WTC11 (cell line): ENCODE data around the gene TTC38. TPM values are rescaled to one million over a fixed set of nuclear protein-coding genes. Genes with fewer than 3 reads are reported as not detected.
"Not testable (repeated sequence)": the region's sequence is repeated elsewhere in the genome, so short reads cannot be mapped to it uniquely, and the experiment has no call there.

Source experiments
- ATAC-seq: fragments of 200-7000 bp; cut with Tn5 transposase; 2 replicates; pipeline ENCODE4 v1.10.0; 2021; ENCODE audit warnings: mild to moderate bottlenecking, moderate library complexity
- CTCF ChIA-PET: fragments of 300-600 bp; sonication (Branson Sonifier 250); formaldehyde crosslinking; loops from one replicate; lab custom pipeline; 2021; ENCODE audit warnings: antibody characterized with exemption; lab: Charles Lee
- POLR2A ChIA-PET: fragments of 350-600 bp; sonication (Branson Sonifier 250); formaldehyde crosslinking; loops from one replicate; lab custom pipeline; 2021; ENCODE audit warnings: antibody characterized with exemption; lab: Charles Lee
- DNase-seq: peaks from one replicate; pipeline ENCODE4 v3.0.0; 2021; ENCODE audit warnings: low spot score
- H3K27ac Mint-ChIP-seq: 2 replicates; pipeline ENCODE4 v1.8.0; 2021; ENCODE audit warnings: mixed read lengths
- H3K27me3 Mint-ChIP-seq: 2 replicates; pipeline ENCODE4 v1.8.0; 2021; ENCODE audit warnings: low read depth, mild to moderate bottlenecking, moderate library complexity, mixed read lengths
- H3K36me3 Mint-ChIP-seq: 2 replicates; pipeline ENCODE4 v1.8.0; 2021; ENCODE audit warnings: mixed read lengths
- H3K4me1 Mint-ChIP-seq: 2 replicates; pipeline ENCODE4 v1.8.0; 2022; ENCODE audit warnings: mixed read lengths
- H3K4me3 Mint-ChIP-seq: 2 replicates; pipeline ENCODE4 v1.8.0; 2021; ENCODE audit warnings: mild to moderate bottlenecking, moderate library complexity, mixed read lengths
- H3K9me3 Mint-ChIP-seq: 2 replicates; pipeline ENCODE4 v1.8.0; 2021; ENCODE audit warnings: mixed read lengths
- AR ChIP-seq: fragments of 250-450 bp; sonication (Bioruptor Pico); IDR thresholded peaks from 2 replicates; pipeline ENCODE4 v1.9.0; 2021; ENCODE audit warnings: mild to moderate bottlenecking
- ATF3 ChIP-seq: sonication (generic); formaldehyde crosslinking; conservative IDR thresholded peaks from 2 replicates; pipeline ENCODE4 v1.8.1; 2022; ENCODE audit warnings: mild to moderate bottlenecking, missing genetic modification reagents
- CBFB ChIP-seq: sonication (generic); formaldehyde crosslinking; IDR thresholded peaks from 2 replicates; pipeline ENCODE4 v1.8.1; 2022; ENCODE audit warnings: mild to moderate bottlenecking, low read depth, missing genetic modification reagents
- CDX4 ChIP-seq: fragments of 250-450 bp; sonication (Bioruptor Pico); IDR thresholded peaks from 2 replicates; pipeline ENCODE4 v1.9.0; 2021; ENCODE audit warnings: moderate library complexity, mild to moderate bottlenecking, inconsistent platforms, borderline replicate concordance
- CREB1 ChIP-seq: sonication (generic); formaldehyde crosslinking; IDR thresholded peaks from 2 replicates; pipeline ENCODE4 v1.8.0; 2023; ENCODE audit warnings: mild to moderate bottlenecking, missing genetic modification reagents
- ELF4 ChIP-seq: sonication (generic); formaldehyde crosslinking; IDR thresholded peaks from 2 replicates; pipeline ENCODE4 v1.8.1; 2022; ENCODE audit warnings: low read depth, mild to moderate bottlenecking, moderate library complexity, missing genetic modification reagents
- ETV6 ChIP-seq: sonication (generic); formaldehyde crosslinking; IDR thresholded peaks from 2 replicates; pipeline ENCODE4 v1.8.1; 2022; ENCODE audit warnings: mild to moderate bottlenecking, missing genetic modification reagents
- FOXK1 ChIP-seq: sonication (generic); formaldehyde crosslinking; IDR thresholded peaks from 2 replicates; pipeline ENCODE4 v1.8.0; 2022; ENCODE audit warnings: mild to moderate bottlenecking, moderate library complexity, missing genetic modification reagents
- NR1H2 ChIP-seq: sonication (generic); formaldehyde crosslinking; IDR thresholded peaks from 2 replicates; pipeline ENCODE4 v1.9.0; 2021; ENCODE audit warnings: mild to moderate bottlenecking, moderate library complexity, missing genetic modification reagents
- SMAD3 ChIP-seq: sonication (generic); formaldehyde crosslinking; IDR thresholded peaks from 2 replicates; pipeline ENCODE4 v1.8.0; 2022; ENCODE audit warnings: missing genetic modification reagents, mild to moderate bottlenecking, borderline replicate concordance
- TEAD4 ChIP-seq: sonication (generic); formaldehyde crosslinking; IDR thresholded peaks from 2 replicates; pipeline ENCODE4 v1.8.0; 2022; ENCODE audit warnings: mild to moderate bottlenecking, missing genetic modification reagents
- ZBTB21 ChIP-seq: sonication (generic); formaldehyde crosslinking; IDR thresholded peaks from 2 replicates; pipeline ENCODE4 v1.8.1; 2023; ENCODE audit warnings: mild to moderate bottlenecking, missing genetic modification reagents, borderline replicate concordance
- ZNF121 ChIP-seq: sonication (generic); formaldehyde crosslinking; IDR thresholded peaks from 2 replicates; pipeline ENCODE4 v1.8.0; 2023; ENCODE audit warnings: missing genetic modification reagents
- ZNF317 ChIP-seq: sonication (generic); formaldehyde crosslinking; IDR thresholded peaks from 2 replicates; pipeline ENCODE4 v1.8.1; 2023; ENCODE audit warnings: low read depth, mild to moderate bottlenecking, moderate library complexity, missing genetic modification reagents, borderline replicate concordance
- ZNF416 ChIP-seq: fragments of 250-450 bp; sonication (Bioruptor Pico); IDR thresholded peaks from 2 replicates; pipeline ENCODE4 v1.9.0; 2021; ENCODE audit warnings: mild to moderate bottlenecking, inconsistent platforms
- ZNF425 ChIP-seq: fragments of 250-450 bp; sonication (Bioruptor Pico); conservative IDR thresholded peaks from 2 replicates; pipeline ENCODE4 v1.9.0; 2021; ENCODE audit warnings: mild to moderate bottlenecking
- total RNA-seq: library from RNA; stranded (reverse); gene quantifications from 3 replicates; pipeline ENCODE4 v1.2.3, GENCODE V29; 2021
- TF ChIP-seq, protein P1 (sequence below): sonication (generic); formaldehyde crosslinking; IDR thresholded peaks from 2 replicates; pipeline ENCODE4 v1.8.1; 2022; ENCODE audit warnings: low read depth, missing genetic modification reagents, borderline replicate concordance
- TF ChIP-seq, protein P2 (sequence below): sonication (generic); formaldehyde crosslinking; conservative IDR thresholded peaks from 2 replicates; pipeline ENCODE4 v1.8.1; 2023; ENCODE audit warnings: mild to moderate bottlenecking, low read depth, missing genetic modification reagents, moderate library complexity
- TF ChIP-seq, protein P3 (sequence below): sonication (generic); formaldehyde crosslinking; IDR thresholded peaks from 2 replicates; pipeline ENCODE4 v1.8.1; 2023; ENCODE audit warnings: mild to moderate bottlenecking, missing genetic modification reagents, borderline replicate concordance

TTC38 gene
- total RNA-seq, 1 experiment from 2014 or later: 20.7 TPM

GRCh38 chr22:46312056-46312455, 44.2 kb downstream of the TTC38 start (continued):
- no peak for TF ChIP-seq CREB1

DNA sequence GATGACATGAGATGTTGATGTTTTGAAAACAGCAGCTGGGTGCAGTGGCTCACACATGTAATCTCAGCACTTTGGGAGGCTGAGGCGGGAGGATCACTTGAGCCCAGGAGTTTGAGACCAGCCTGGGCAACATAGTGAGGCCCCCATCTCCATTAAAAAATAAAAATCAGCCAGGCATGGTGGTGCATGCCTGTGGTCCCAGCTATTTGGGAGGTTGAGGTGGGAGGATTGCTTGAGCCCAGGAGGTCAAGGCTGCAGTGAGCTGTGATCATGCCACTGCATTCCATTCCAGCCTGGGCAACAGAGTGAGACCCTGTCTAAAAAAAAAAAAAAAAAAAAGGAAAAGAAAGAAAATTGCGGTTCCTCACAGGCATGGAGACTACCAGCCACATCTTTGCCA, 45.0 kb downstream of the TTC38 start:
- ChIA-PET POLR2A (interaction anchor here (0.7 kb wide), 1 partner anchor 1427 kb away, joined by 6 read pairs; no protein-coding TSS in a partner anchor), CTCF (interaction anchor here (0.7 to 3.2 kb wide), 7 partner anchors 13 to 347 kb away, joined by 3 to 10 read pairs (median 4); partner anchors contain the start of gene GTSE1)
- 0 out of 2 replicates have a peak, but pooled peaks have one; percentile 19 for TF ChIP-seq ZNF121
- not testable (repeated sequence) for H3K9me3 Mint-ChIP-seq, H3K4me3 Mint-ChIP-seq, H3K4me1 Mint-ChIP-seq, DNase-seq, H3K27me3 Mint-ChIP-seq, H3K27ac Mint-ChIP-seq, ATAC-seq
- peaks cover 44% of the 10 kb centered on the region for H3K36me3 Mint-ChIP-seq

DNA sequence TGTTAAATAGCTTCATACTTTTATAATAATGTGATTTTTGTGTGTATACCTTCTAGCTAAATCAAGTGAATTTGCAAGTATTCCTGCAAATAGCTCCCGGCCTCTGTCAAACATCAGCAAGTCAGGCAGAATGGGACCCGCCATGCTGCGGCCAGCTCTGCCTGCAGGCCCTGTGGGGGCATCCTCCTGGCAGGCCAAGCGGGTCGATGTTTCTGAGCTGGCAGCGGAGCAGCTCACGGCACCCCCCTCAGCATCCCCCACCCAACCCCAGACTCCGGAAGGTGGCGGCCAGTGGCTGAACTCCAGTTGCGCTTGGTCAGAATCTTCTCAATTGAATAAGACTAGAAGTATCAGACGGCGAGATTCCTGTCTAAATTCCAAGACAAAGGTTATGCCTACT, 48.2 kb downstream of the TTC38 start:
- TF ChIP-seq, protein P1, sequence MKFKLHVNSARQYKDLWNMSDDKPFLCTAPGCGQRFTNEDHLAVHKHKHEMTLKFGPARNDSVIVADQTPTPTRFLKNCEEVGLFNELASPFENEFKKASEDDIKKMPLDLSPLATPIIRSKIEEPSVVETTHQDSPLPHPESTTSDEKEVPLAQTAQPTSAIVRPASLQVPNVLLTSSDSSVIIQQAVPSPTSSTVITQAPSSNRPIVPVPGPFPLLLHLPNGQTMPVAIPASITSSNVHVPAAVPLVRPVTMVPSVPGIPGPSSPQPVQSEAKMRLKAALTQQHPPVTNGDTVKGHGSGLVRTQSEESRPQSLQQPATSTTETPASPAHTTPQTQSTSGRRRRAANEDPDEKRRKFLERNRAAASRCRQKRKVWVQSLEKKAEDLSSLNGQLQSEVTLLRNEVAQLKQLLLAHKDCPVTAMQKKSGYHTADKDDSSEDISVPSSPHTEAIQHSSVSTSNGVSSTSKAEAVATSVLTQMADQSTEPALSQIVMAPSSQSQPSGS (CRISPR knock-in tag): no peak
- TF ChIP-seq ELF4: no peak
- TF ChIP-seq, protein P2, sequence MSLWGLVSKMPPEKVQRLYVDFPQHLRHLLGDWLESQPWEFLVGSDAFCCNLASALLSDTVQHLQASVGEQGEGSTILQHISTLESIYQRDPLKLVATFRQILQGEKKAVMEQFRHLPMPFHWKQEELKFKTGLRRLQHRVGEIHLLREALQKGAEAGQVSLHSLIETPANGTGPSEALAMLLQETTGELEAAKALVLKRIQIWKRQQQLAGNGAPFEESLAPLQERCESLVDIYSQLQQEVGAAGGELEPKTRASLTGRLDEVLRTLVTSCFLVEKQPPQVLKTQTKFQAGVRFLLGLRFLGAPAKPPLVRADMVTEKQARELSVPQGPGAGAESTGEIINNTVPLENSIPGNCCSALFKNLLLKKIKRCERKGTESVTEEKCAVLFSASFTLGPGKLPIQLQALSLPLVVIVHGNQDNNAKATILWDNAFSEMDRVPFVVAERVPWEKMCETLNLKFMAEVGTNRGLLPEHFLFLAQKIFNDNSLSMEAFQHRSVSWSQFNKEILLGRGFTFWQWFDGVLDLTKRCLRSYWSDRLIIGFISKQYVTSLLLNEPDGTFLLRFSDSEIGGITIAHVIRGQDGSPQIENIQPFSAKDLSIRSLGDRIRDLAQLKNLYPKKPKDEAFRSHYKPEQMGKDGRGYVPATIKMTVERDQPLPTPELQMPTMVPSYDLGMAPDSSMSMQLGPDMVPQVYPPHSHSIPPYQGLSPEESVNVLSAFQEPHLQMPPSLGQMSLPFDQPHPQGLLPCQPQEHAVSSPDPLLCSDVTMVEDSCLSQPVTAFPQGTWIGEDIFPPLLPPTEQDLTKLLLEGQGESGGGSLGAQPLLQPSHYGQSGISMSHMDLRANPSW (CRISPR knock-in tag): no peak
- no peak for TF ChIP-seq ZNF425 (CRISPR knock-in tag)
- TF ChIP-seq SMAD3 (CRISPR knock-in tag): no peak
- no peak for TF ChIP-seq ZNF416 (CRISPR knock-in tag)
- no peak for TF ChIP-seq CDX4
- TF ChIP-seq ZBTB21 (CRISPR knock-in tag): no peak
- no peak for TF ChIP-seq CBFB (CRISPR knock-in tag)
- TF ChIP-seq, protein P3, sequence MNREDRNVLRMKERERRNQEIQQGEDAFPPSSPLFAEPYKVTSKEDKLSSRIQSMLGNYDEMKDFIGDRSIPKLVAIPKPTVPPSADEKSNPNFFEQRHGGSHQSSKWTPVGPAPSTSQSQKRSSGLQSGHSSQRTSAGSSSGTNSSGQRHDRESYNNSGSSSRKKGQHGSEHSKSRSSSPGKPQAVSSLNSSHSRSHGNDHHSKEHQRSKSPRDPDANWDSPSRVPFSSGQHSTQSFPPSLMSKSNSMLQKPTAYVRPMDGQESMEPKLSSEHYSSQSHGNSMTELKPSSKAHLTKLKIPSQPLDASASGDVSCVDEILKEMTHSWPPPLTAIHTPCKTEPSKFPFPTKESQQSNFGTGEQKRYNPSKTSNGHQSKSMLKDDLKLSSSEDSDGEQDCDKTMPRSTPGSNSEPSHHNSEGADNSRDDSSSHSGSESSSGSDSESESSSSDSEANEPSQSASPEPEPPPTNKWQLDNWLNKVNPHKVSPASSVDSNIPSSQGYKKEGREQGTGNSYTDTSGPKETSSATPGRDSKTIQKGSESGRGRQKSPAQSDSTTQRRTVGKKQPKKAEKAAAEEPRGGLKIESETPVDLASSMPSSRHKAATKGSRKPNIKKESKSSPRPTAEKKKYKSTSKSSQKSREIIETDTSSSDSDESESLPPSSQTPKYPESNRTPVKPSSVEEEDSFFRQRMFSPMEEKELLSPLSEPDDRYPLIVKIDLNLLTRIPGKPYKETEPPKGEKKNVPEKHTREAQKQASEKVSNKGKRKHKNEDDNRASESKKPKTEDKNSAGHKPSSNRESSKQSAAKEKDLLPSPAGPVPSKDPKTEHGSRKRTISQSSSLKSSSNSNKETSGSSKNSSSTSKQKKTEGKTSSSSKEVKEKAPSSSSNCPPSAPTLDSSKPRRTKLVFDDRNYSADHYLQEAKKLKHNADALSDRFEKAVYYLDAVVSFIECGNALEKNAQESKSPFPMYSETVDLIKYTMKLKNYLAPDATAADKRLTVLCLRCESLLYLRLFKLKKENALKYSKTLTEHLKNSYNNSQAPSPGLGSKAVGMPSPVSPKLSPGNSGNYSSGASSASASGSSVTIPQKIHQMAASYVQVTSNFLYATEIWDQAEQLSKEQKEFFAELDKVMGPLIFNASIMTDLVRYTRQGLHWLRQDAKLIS (CRISPR knock-in tag): no peak
- TF ChIP-seq AR: no peak
- TF ChIP-seq ATF3 (CRISPR knock-in tag): no peak
- TF ChIP-seq ZNF317 (CRISPR knock-in tag): no peak
- TF ChIP-seq NR1H2: no peak
- TF ChIP-seq TEAD4 (CRISPR knock-in tag): no peak
- TF ChIP-seq ETV6: no peak
- no peak for TF ChIP-seq FOXK1
- DNase-seq: no peak
- CTCF ChIA-PET: interaction anchor here (0.6 to 2.3 kb wide), 2 partner anchors 9 to 194 kb away, joined by 3 to 9 read pairs; no protein-coding TSS in a partner anchor
- Mint-ChIP-seq H3K36me3 (peaks cover 45% of the 10 kb centered on the region), H3K4me3 (no peak overlapping the region), H3K4me1 (no peaks in the 10 kb centered on the region), H3K27me3 (no peaks in the 10 kb centered on the region), H3K27ac (no peak overlapping the region), H3K9me3 (no peaks in the 10 kb centered on the region)
- POLR2A ChIA-PET: no interaction called here
- no peak for ATAC-seq
